Stomach (tissue), 9 donors: ENCODE measurements around the gene SMTNL2. TPM values are rescaled to one million over a fixed set of nuclear protein-coding genes. Genes with fewer than 3 reads are reported as not detected.
A peak's percentile ranks its signal among the peaks of the same experiment; 100 is the strongest.

Experiments used
- DNase-seq, 2 donors: peaks; one replicate each; pipeline versions ENCODE4 v3.0.0 to v3.0.0-alpha.2; 2013 to 2019
- H3K27ac ChIP-seq, 5 donors: fragments of 200-600 bp in 4 of 5; sonication (generic) in 4 of 5; one replicate each; pipeline ENCODE4 v1.5.1; 2013 to 2019; ENCODE audit warnings: mild to moderate bottlenecking in 1 of 5, moderate library complexity in 1 of 5
- H3K27me3 ChIP-seq, 3 donors: fragments of 200-600 bp; sonication (generic); one replicate each; pipeline ENCODE4 v1.5.1; 2017 to 2019; ENCODE audit warnings: mixed run types in 1 of 3
- H3K36me3 ChIP-seq, 4 donors: fragments of 200-600 bp; sonication (generic); 1 replicate in 3 of 4; 2 replicates in 1 of 4; pipeline ENCODE4 v1.5.1; 2016 to 2019
- H3K4me1 ChIP-seq, 4 donors: fragments of 200-600 bp; sonication (generic); one replicate each; pipeline ENCODE4 v1.5.1; 2016 to 2019
- H3K4me3 ChIP-seq, 4 donors: fragments of 200-600 bp; sonication (generic) in 3 of 4; one replicate each; pipeline ENCODE4 v1.5.1; 2016 to 2019; ENCODE audit warnings: mild to moderate bottlenecking in 1 of 4
- H3K9me3 ChIP-seq, 4 donors: fragments of 200-600 bp; sonication (generic); one replicate each; pipeline ENCODE4 v1.5.1; 2016 to 2019
- CTCF ChIP-seq, 7 experiments: fragments of 450-650 bp in 4 of 7; fragments of 200-600 bp in 3 of 7; sonication (generic) in 3 of 7; IDR thresholded peaks; one replicate each; pipeline ENCODE4 v1.5.1; 2016 to 2019; ENCODE audit warnings: antibody characterized with exemption in 7 of 7, control low read depth in 2 of 7, mild to moderate bottlenecking in 1 of 7
- EP300 ChIP-seq: sonication (generic); formaldehyde crosslinking; IDR thresholded peaks from one replicate; pipeline ENCODE4 v1.6.1; 2017; ENCODE audit warnings: antibody characterized with exemption
- POLR2A ChIP-seq, 4 donors: fragments of 450-650 bp; IDR thresholded peaks; one replicate each; pipeline ENCODE4 v1.6.1; 2016; ENCODE audit warnings: antibody characterized with exemption in 4 of 4, control low read depth in 2 of 4, mild to moderate bottlenecking in 1 of 4, moderate library complexity in 1 of 4
- POLR2AphosphoS5 ChIP-seq, 3 donors: sonication (generic); formaldehyde crosslinking; IDR thresholded peaks; one replicate each; pipeline ENCODE4 v1.6.1; 2016; ENCODE audit warnings: antibody characterized with exemption in 3 of 3
- whole genome bisulfite sequencing, 5 donors: extraction: QIAGEN DNeasy Blood & Tissue Kit in 3 of 5; methylation state at CpG; one replicate each; pipeline versions ENCODE4 v1.1.5 to v1.1.7; 2013 to 2018; 5-methylcytosine and 5-hydroxymethylcytosine counted together
- intact Hi-C: fragments of 100-400 bp; cut with DNase I; formaldehyde crosslinking; loops from one replicate; pipeline ENCODE4 v1.15.1; 2023; ENCODE audit warnings: low total_unique reads
- polyA plus RNA-seq, 3 donors: library from polyadenylated mRNA; stranded (reverse); fragments of 200-250 nt; gene quantifications; one replicate each; pipeline ENCODE4 v1.2.3, GENCODE V29; 2013
- total RNA-seq, 5 donors: library from RNA; depleted of rRNA; stranded (reverse); fragments of >200 nt; gene quantifications; one replicate each; pipeline versions ENCODE4 v1.1.0 to v1.2.3, GENCODE V29; 2014 to 2016
- donor health status: healthy with polysubstance abuse.
- donor health status: Bipolar disorder and iron deficiency.
- donor health status: healthy.

The SMTNL2 gene
- total and polyA plus RNA-seq, 8 donors = 0.50 to 1.9 (median 1.5) TPM; not detected in 4

GRCh38 chr17:4598776-4599504, 14.6 kb downstream of the SMTNL2 start:
- TF ChIP-seq POLR2A (IDR thresholded peaks at IDR 0.05) (no peak), POLR2AphosphoS5 (IDR thresholded peaks at IDR 0.05) (peak in 2 of 3 donors; percentile 39 to 59), EP300 (no peak), CTCF (IDR thresholded peaks at IDR 0.05) (no peak)
- H3K27me3 ChIP-seq = peaks cover 0 to 18% (median 0%) of the 10 kb centered on the region in 3 donors

GRCh38 chr17:4599505-4600281, 15.4 kb downstream of the SMTNL2 start:
- no peaks in the 10 kb centered on the region for H3K9me3 ChIP-seq
- WGBS, 5 donors = 54 to 75% (median 71%) methylated on average over 15 to 25 of the region's 25 CpGs
- H3K27me3 ChIP-seq = peaks cover 0 to 18% (median 0%) of the 10 kb centered on the region in 3 donors
- no peak overlapping the region for H3K4me3 ChIP-seq
- peak overlapping the region in 4 of 5 donors; percentile 52 to 76 (median 61) for H3K27ac ChIP-seq
- intact Hi-C loops = no loop called here
- peak in 1 of 2 donors; percentile 84 for DNase-seq
- peaks cover 6 to 32% (median 18%) of the 10 kb centered on the region in 4 donors for H3K4me1 ChIP-seq
- H3K36me3 ChIP-seq = no peaks in the 10 kb centered on the region
- TF ChIP-seq EP300 = no peak
- TF ChIP-seq POLR2AphosphoS5 (IDR thresholded peaks at IDR 0.05) = no peak
- TF ChIP-seq POLR2A (IDR thresholded peaks at IDR 0.05) = no peak
- no peak for TF ChIP-seq CTCF (IDR thresholded peaks at IDR 0.05)

More at GRCh38 chr17:4598776-4599504, 14.6 kb downstream of the SMTNL2 start:
- WGBS, 5 donors = 67 to 83% (median 79%) methylated on average over 16 to 20 of the region's 20 CpGs
- Histone ChIP-seq H3K27ac (peak overlapping the region in 4 of 5 donors; percentile 54 to 76 (median 62)), H3K36me3 (no peaks in the 10 kb centered on the region), H3K9me3 (no peaks in the 10 kb centered on the region), H3K4me1 (peaks cover 6 to 28% (median 17%) of the 10 kb centered on the region in 4 donors), H3K4me3 (no peak overlapping the region)
- DNase-seq = peak in 1 of 2 donors; percentile 82
- intact Hi-C loops = no loop called here

- WGBS, 5 donors = 76 to 90% (median 82%) methylated on average over 8 to 13 of the region's 13 CpGs
Measured at GRCh38 chr17:4600563-4600962, 16.2 kb downstream of the SMTNL2 start.

More at GRCh38 chr17:4600563-4600962, 16.2 kb downstream of the SMTNL2 start:
- intact Hi-C loops = no loop called here
- peaks cover 0 to 27% (median 12%) of the 10 kb centered on the region in 4 donors for H3K4me1 ChIP-seq
- H3K4me3 ChIP-seq = no peak overlapping the region
- no peaks in the 10 kb centered on the region for H3K36me3 ChIP-seq
- H3K27me3 ChIP-seq = peaks cover 0 to 18% (median 0%) of the 10 kb centered on the region in 3 donors
- H3K27ac ChIP-seq = peak overlapping the region in 2 of 5 donors; percentile 54 to 76
- H3K9me3 ChIP-seq = no peaks in the 10 kb centered on the region
- TF ChIP-seq CTCF (IDR thresholded peaks at IDR 0.05) (no peak), EP300 (no peak), POLR2AphosphoS5 (IDR thresholded peaks at IDR 0.05) (no peak), POLR2A (IDR thresholded peaks at IDR 0.05) (no peak)
- DNase-seq = peak in 1 of 2 donors; percentile 13
